ENCODE data around the gene SLC5A1. TPM values are rescaled to one million over a fixed set of nuclear protein-coding genes. Genes with fewer than 3 reads are reported as not detected.

The SLC5A1 gene
- total and polyA plus RNA-seq, 2 experiments from 2014 or later, result 0.03 TPM; not detected in 1

- H3K4me3 Mint-ChIP-seq, result no peak overlapping the region
- H3K36me3 Mint-ChIP-seq (ENCODE audit: low read depth), result no peaks in the 10 kb centered on the region
- no peaks in the 10 kb centered on the region for H3K27me3 ChIP-seq (ENCODE audit: insufficient read depth)
- peaks cover 2% of the 10 kb centered on the region for H3K27me3 Mint-ChIP-seq (ENCODE audit: insufficient read depth, low read depth, poor library complexity)
- no peaks in the 10 kb centered on the region for H3K36me3 ChIP-seq (ENCODE audit: insufficient read depth)
- no peak for ATAC-seq
- peaks cover 7% of the 10 kb centered on the region; the same call in 1 of the 3 replicates for H3K9me3 Mint-ChIP-seq
- no peak overlapping the region for H2AFZ ChIP-seq
- H3K4me3 ChIP-seq, result no peak overlapping the region
- no peak overlapping the region for H3K4me2 ChIP-seq
- TF ChIP-seq POLR2AphosphoS5 (IDR thresholded peaks at IDR 0.05; ENCODE audit: low read depth) (no peak), STAT1 (IDR thresholded peaks at IDR 0.05; ENCODE audit: unreplicated experiment) (no peak), EZH2 (IDR thresholded peaks at IDR 0.05; ENCODE audit: low read depth, unreplicated experiment) (no peak), EZH2phosphoT487 (IDR thresholded peaks at IDR 0.05; ENCODE audit: unreplicated experiment) (no peak), NANOG (IDR thresholded peaks at IDR 0.05; ENCODE audit: borderline replicate concordance) (no peak), JUNB (IDR thresholded peaks at IDR 0.05; ENCODE audit: unreplicated experiment) (no peak), ZNF331 (CRISPR knock-in tag; IDR thresholded peaks at IDR 0.05; ENCODE audit: low read depth) (no peak), CREB1 (CRISPR knock-in tag; IDR thresholded peaks at IDR 0.05; ENCODE audit: low read depth) (no peak), ZNF114 (CRISPR knock-in tag; IDR thresholded peaks at IDR 0.05) (no peak)
- TF ChIP-seq, protein P1, sequence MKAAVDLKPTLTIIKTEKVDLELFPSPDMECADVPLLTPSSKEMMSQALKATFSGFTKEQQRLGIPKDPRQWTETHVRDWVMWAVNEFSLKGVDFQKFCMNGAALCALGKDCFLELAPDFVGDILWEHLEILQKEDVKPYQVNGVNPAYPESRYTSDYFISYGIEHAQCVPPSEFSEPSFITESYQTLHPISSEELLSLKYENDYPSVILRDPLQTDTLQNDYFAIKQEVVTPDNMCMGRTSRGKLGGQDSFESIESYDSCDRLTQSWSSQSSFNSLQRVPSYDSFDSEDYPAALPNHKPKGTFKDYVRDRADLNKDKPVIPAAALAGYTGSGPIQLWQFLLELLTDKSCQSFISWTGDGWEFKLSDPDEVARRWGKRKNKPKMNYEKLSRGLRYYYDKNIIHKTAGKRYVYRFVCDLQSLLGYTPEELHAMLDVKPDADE (IDR thresholded peaks at IDR 0.05), result no peak
- TF ChIP-seq, protein P2, sequence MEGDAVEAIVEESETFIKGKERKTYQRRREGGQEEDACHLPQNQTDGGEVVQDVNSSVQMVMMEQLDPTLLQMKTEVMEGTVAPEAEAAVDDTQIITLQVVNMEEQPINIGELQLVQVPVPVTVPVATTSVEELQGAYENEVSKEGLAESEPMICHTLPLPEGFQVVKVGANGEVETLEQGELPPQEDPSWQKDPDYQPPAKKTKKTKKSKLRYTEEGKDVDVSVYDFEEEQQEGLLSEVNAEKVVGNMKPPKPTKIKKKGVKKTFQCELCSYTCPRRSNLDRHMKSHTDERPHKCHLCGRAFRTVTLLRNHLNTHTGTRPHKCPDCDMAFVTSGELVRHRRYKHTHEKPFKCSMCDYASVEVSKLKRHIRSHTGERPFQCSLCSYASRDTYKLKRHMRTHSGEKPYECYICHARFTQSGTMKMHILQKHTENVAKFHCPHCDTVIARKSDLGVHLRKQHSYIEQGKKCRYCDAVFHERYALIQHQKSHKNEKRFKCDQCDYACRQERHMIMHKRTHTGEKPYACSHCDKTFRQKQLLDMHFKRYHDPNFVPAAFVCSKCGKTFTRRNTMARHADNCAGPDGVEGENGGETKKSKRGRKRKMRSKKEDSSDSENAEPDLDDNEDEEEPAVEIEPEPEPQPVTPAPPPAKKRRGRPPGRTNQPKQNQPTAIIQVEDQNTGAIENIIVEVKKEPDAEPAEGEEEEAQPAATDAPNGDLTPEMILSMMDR (conservative IDR thresholded peaks at IDR 0.05; ENCODE audit: low read depth in 2 of 2), result no peak
- TF ChIP-seq, protein P3, sequence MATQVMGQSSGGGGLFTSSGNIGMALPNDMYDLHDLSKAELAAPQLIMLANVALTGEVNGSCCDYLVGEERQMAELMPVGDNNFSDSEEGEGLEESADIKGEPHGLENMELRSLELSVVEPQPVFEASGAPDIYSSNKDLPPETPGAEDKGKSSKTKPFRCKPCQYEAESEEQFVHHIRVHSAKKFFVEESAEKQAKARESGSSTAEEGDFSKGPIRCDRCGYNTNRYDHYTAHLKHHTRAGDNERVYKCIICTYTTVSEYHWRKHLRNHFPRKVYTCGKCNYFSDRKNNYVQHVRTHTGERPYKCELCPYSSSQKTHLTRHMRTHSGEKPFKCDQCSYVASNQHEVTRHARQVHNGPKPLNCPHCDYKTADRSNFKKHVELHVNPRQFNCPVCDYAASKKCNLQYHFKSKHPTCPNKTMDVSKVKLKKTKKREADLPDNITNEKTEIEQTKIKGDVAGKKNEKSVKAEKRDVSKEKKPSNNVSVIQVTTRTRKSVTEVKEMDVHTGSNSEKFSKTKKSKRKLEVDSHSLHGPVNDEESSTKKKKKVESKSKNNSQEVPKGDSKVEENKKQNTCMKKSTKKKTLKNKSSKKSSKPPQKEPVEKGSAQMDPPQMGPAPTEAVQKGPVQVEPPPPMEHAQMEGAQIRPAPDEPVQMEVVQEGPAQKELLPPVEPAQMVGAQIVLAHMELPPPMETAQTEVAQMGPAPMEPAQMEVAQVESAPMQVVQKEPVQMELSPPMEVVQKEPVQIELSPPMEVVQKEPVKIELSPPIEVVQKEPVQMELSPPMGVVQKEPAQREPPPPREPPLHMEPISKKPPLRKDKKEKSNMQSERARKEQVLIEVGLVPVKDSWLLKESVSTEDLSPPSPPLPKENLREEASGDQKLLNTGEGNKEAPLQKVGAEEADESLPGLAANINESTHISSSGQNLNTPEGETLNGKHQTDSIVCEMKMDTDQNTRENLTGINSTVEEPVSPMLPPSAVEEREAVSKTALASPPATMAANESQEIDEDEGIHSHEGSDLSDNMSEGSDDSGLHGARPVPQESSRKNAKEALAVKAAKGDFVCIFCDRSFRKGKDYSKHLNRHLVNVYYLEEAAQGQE (IDR thresholded peaks at IDR 0.05; ENCODE audit: unreplicated experiment), result no peak
- H3K4me1 ChIP-seq (ENCODE audit: insufficient read depth), result no peaks in the 10 kb centered on the region
- no peaks in the 10 kb centered on the region for H3F3A ChIP-seq (replicated peaks; ENCODE audit: low read depth)
- no peak overlapping the region for H3K27ac ChIP-seq (ENCODE audit: low read depth)
- no peaks in the 10 kb centered on the region for H3K4me1 Mint-ChIP-seq
- H3K27ac Mint-ChIP-seq, result no peak overlapping the region
- no peaks in the 10 kb centered on the region for H4K20me1 ChIP-seq (replicated peaks; ENCODE audit: insufficient read depth)
- H3K9me2 ChIP-seq (ENCODE audit: insufficient read depth), result no peaks in the 10 kb centered on the region
- H3K79me2 ChIP-seq (replicated peaks; ENCODE audit: insufficient read depth), result no peaks in the 10 kb centered on the region
- DNase-seq (ENCODE audit: low spot score), result no peak
Observed at GRCh38 chr22:32005453-32005852, 37.6 kb upstream of the SLC5A1 start.

All from GM23338 (cell line).